Raji (cell line): Measurements from ENCODE around the gene AQP12B.

Experiments
- POLR2A ChIP-seq: IDR thresholded peaks from 2 replicates; pipeline ENCODE4 v1.6.1; 2011; ENCODE audit warnings: low read depth, low read length, control low read depth; ENCODE audit not compliant: insufficient read depth

The AQP12B gene

DNA sequence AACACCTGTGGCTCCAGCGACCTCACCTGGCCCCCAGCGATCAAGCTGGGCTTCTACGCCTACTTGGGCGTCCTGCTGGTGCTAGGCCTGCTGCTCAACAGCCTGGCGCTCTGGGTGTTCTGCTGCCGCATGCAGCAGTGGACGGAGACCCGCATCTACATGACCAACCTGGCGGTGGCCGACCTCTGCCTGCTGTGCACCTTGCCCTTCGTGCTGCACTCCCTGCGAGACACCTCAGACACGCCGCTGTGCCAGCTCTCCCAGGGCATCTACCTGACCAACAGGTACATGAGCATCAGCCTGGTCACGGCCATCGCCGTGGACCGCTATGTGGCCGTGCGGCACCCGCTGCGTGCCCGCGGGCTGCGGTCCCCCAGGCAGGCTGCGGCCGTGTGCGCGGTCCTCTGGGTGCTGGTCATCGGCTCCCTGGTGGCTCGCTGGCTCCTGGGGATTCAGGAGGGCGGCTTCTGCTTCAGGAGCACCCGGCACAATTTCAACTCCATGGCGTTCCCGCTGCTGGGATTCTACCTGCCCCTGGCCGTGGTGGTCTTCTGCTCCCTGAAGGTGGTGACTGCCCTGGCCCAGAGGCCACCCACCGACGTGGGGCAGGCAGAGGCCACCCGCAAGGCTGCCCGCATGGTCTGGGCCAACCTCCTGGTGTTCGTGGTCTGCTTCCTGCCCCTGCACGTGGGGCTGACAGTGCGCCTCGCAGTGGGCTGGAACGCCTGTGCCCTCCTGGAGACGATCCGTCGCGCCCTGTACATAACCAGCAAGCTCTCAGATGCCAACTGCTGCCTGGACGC is 52.5 kb downstream of the AQP12B start:
- TF ChIP-seq POLR2A = no peak

DNA sequence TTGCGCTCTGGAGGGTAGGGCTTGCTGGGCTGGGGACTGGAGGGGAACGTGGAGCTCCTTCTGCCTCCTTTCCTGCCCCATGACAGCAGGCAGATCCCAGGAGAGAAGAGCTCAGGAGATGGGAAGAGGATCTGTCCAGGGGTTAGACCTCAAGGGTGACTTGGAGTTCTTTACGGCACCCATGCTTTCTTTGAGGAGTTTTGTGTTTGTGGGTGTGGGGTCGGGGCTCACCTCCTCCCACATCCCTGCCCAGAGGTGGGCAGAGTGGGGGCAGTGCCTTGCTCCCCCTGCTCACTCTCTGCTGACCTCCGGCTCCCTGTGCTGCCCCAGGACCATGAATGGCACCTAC is 53.1 kb downstream of the AQP12B start:
- TF ChIP-seq POLR2A = no peak

DNA sequence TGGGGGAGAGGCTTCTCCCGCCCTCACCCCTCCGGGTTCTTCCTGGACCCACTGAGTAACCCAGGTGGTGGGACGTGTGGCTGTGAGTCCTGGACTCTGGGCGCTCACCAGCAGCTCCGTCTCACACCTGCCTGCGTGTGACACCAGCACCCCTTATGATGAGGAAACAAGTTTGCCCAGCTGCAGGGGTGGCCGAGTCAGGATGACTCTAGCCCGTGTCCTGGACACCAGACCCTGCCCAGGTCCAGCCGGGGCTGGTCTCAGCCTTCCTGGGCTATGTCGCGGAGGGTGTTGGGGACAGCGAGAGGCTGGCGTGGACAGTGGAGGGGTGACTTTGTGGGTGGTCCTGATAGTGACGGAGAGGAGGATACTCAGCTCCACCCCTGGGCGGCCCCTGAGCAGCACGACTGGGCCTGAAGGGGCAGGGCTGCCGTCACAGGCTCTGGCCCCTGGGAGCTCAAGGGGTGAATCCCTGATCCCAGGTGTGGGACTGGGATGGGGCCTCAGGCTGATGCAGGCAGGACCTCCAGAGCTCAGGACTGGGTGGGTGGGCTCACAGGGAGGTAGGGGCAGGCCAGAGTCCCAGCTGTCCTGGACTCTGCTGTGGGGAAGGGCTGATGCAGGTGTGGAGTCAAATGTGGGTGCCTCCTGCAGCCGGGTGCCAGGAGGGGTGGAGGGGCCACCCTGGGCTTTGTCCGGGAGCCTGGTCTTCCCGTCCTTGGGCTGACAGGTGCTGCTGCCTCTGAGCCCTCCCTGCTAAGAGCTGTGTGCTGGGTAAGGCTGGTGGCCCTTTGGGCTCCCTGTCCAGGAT is 53.7 kb downstream of the AQP12B start:
- no peak for TF ChIP-seq POLR2A

DNA sequence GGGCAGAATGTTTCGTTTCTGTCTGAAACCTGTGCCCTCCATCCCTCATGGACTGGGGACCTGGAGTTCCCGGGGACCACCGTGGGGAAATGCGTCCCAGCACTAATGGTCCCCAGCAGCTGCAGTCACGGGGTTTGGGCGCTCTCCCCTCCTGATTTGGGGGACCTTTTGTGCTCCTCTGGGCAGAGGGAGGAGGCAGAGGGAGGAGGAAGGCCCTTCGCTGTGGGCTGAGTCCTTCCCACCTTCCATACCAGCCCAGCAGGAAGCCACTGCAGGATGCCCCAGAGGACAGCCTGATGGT is 54.2 kb downstream of the AQP12B start:
- TF ChIP-seq POLR2A = no peak

DNA sequence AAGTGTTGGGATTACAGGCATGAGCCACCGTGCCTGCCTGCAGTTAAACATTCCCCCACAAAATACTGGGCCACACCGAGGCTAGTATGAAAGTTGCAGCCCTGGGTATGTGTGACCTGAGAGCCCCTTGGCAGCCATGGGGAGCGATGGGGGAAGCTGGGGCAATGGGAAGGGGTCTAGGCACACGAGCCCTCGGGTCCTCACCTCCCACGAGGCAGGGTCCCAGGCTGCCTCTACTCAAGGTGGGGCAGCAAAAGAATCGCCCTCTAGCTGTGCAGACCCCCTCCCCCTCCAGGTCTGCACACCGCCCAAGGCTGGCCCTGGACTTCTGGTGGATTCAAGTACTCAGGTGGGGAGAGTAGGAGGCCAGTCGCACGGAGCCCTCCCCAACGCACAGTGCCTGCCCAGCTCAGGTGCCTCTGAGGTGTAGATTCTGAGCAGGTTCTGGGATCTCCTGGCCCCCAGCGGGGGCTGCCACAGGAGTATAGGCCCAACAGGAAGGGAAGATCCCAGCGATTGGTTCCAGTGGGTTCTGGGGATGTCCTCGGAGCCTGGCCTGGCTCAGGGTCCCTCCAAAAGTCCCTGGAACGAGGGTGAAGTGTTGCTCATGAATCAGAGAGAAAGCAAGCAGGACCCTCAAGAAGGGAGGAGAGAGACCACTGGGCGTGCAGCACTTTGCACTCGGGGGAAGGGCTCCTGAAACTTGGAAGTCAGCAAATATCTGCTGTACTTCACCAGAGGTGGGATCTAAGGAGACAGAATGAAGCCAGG is 54.8 kb downstream of the AQP12B start:
- no peak for TF ChIP-seq POLR2A

DNA sequence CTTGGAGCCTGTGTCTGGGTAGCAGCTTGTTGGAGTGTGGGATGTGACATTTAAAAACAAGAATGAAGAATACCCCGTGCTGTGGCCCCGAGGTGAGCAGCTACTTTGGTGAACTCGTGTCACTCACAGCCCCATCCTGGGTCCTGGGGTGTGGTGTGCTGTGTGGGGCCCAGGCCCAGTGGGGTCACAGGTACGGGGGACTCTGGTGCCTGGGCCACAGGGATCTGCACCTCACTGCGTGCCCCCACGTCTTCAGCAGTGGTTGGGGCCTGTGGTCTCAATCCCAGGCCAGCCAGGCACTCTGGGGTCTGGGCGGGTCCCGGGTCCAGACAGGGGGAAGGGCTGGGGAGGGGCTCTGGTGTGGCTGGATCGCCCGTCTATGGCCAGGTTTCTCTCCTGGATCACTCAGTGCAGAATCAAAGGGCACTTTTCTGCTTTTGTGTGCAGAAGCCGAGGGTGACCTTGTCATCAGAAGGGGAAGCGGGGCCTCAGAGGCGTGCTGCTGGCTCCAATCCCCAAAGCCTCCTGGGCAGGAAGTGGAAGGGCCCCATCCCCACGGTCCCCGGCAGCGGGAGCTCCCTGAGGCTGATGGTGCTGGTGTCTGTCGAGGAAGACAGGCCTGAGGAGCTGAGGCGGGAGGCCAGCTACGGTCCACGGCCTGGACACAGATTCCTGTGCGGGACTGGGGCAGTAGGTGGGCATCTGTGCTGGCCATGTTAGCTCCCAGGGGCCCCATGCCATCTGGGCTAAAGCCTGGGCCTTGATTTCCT is 56.0 kb downstream of the AQP12B start:
- TF ChIP-seq POLR2A = no peak
